NCI-H2227 treated with DMSO at 0.1 percent for 48 hours (cell line): ENCODE results near the gene OR5AU1.
A peak's percentile ranks its signal among the peaks of the same experiment; 100 is the strongest.
"Not testable (repeated sequence)": the region's sequence is repeated elsewhere in the genome, so short reads cannot be mapped to it uniquely, and the experiment has no call there.

Source experiments
- DNase-seq: peaks from one replicate; lab custom pipeline; 2025; lab: John Stamatoyannopoulos, UW

The OR5AU1 gene

GRCh38 chr14:21171128-21171527 lies 15.3 kb upstream of the OR5AU1 start:
- DNase-seq, result no peak

GRCh38 chr14:21169573-21169972 lies 13.7 kb upstream of the OR5AU1 start:
- no peak for DNase-seq

GRCh38 chr14:21168055-21168454 lies 12.2 kb upstream of the OR5AU1 start:
- no peak for DNase-seq

- DNase-seq, result not testable (repeated sequence)
These were observed 9.8 kb upstream of the OR5AU1 start for GRCh38 chr14:21165670-21166069.

GRCh38 chr14:21165002-21165605 lies 9.2 kb upstream of the OR5AU1 start:
- not testable (repeated sequence) for DNase-seq

GRCh38 chr14:21163871-21164291 lies 8.0 kb upstream of the OR5AU1 start:
- no peak for DNase-seq

- DNase-seq, result no peak
These were observed 6.2 kb upstream of the OR5AU1 start for GRCh38 chr14:21162081-21162480.

GRCh38 chr14:21160061-21160610 lies 4.3 kb upstream of the OR5AU1 start:
- DNase-seq, result no peak

GRCh38 chr14:21158175-21158574 lies 2.3 kb upstream of the OR5AU1 start:
- not testable (repeated sequence) for DNase-seq

GRCh38 chr14:21149641-21150367 lies 6.1 kb downstream of the OR5AU1 start:
- no peak for DNase-seq

- no peak for DNase-seq
These were observed 10.4 kb downstream of the OR5AU1 start for GRCh38 chr14:21145437-21145836.

GRCh38 chr14:21142357-21142756 lies 13.5 kb downstream of the OR5AU1 start:
- no peak for DNase-seq

- peak; percentile 6 for DNase-seq
These were observed 19.8 kb downstream of the OR5AU1 start for GRCh38 chr14:21136024-21136423.

GRCh38 chr14:21133901-21134300 lies 22.0 kb downstream of the OR5AU1 start:
- no peak for DNase-seq

- DNase-seq, result no peak
These were observed 32.4 kb downstream of the OR5AU1 start for GRCh38 chr14:21123429-21123828.

GRCh38 chr14:21121122-21121521 lies 34.7 kb downstream of the OR5AU1 start:
- DNase-seq, result no peak

- DNase-seq, result no peak
These were observed 35.2 kb downstream of the OR5AU1 start for GRCh38 chr14:21120686-21121085.

- DNase-seq, result no peak
These were observed 36.9 kb downstream of the OR5AU1 start for GRCh38 chr14:21118933-21119332.

GRCh38 chr14:21113369-21113768 lies 42.5 kb downstream of the OR5AU1 start:
- no peak for DNase-seq

GRCh38 chr14:21112255-21112654 lies 43.6 kb downstream of the OR5AU1 start:
- no peak for DNase-seq

GRCh38 chr14:21109377-21110138 lies 46.3 kb downstream of the OR5AU1 start:
- DNase-seq, result no peak

GRCh38 chr14:21108791-21109190 lies 47.1 kb downstream of the OR5AU1 start:
- DNase-seq, result no peak
